HEK293 (cell line): ENCODE results near the gene WARS2.

Source experiments
- CTCF ChIA-PET: fragments of 350-600 bp; formaldehyde crosslinking; extraction: SDS; loops from one replicate; lab custom pipeline; 2021; ENCODE audit warnings: antibody characterized with exemption; lab: Yijun Ruan, JAX
- POLR2A ChIA-PET: fragments of 300-600 bp; formaldehyde crosslinking; extraction: SDS; loops from one replicate; lab custom pipeline; 2020; ENCODE audit warnings: antibody characterized with exemption, inconsistent platforms; lab: Yijun Ruan, JAX
- H3K27ac ChIP-seq: fragments of 200-500 bp; sonication (Bioruptor generic); 2 replicates; pipeline ENCODE4 v1.5.1; 2014; ENCODE audit warnings: low read depth, low read length, control low read depth, inconsistent platforms; ENCODE audit errors: extremely low read depth
- H3K36me3 ChIP-seq, 2 experiments: fragments of 200-500 bp in 1 of 2; sonication (Bioruptor generic) in 1 of 2; 1 replicate in 1 of 2; 2 replicates in 1 of 2; pipeline ENCODE4 v1.5.1; 2014 to 2017; ENCODE audit warnings: inconsistent platforms in 2 of 2, low read length in 2 of 2; ENCODE audit not compliant: control insufficient read depth in 2 of 2, insufficient read depth in 1 of 2
- H3K4me1 ChIP-seq: fragments of 200-500 bp; sonication (Bioruptor generic); 2 replicates; pipeline ENCODE4 v1.5.1; 2014; ENCODE audit warnings: mild to moderate bottlenecking, low read length, inconsistent platforms; ENCODE audit not compliant: control insufficient read depth, insufficient read depth
- H3K4me3 ChIP-seq: 2 replicates; pipeline ENCODE4 v1.5.1; 2011; ENCODE audit warnings: low read depth, mild to moderate bottlenecking, control low read depth, low read length, moderate library complexity
- H3K9me3 ChIP-seq: fragments of 200-500 bp; sonication (Bioruptor generic); 2 replicates; pipeline ENCODE4 v1.5.1; 2014; ENCODE audit warnings: low read depth, low read length, inconsistent platforms; ENCODE audit not compliant: control insufficient read depth, insufficient read depth
- ATF2 ChIP-seq: fragments of 450-650 bp; formaldehyde crosslinking; IDR thresholded peaks from 2 replicates; pipeline ENCODE4 v1.5.1; 2016; ENCODE audit warnings: missing biosample characterization, missing genetic modification characterization, low read depth
- FEZF1 ChIP-seq: fragments of 450-650 bp; formaldehyde crosslinking; IDR thresholded peaks from 2 replicates; pipeline ENCODE4 v1.5.1; 2016; ENCODE audit warnings: missing biosample characterization, missing genetic modification characterization
- KLF17 ChIP-seq: fragments of 450-650 bp; formaldehyde crosslinking; IDR thresholded peaks from 2 replicates; pipeline ENCODE4 v1.5.1; 2016; ENCODE audit warnings: missing biosample characterization, missing genetic modification characterization
- PATZ1 ChIP-seq: fragments of 450-650 bp; formaldehyde crosslinking; IDR thresholded peaks from 2 replicates; pipeline ENCODE4 v1.5.1; 2016; ENCODE audit warnings: missing biosample characterization, missing genetic modification characterization
- PRDM10 ChIP-seq: fragments of 450-650 bp; formaldehyde crosslinking; IDR thresholded peaks from 2 replicates; pipeline ENCODE4 v1.5.1; 2016; ENCODE audit warnings: missing biosample characterization, missing genetic modification characterization
- PRDM6 ChIP-seq: fragments of 450-650 bp; formaldehyde crosslinking; IDR thresholded peaks from 2 replicates; pipeline ENCODE4 v1.5.1; 2017; ENCODE audit warnings: missing biosample characterization, missing genetic modification characterization
- SP2 ChIP-seq: fragments of 450-650 bp; formaldehyde crosslinking; IDR thresholded peaks from 2 replicates; pipeline ENCODE4 v1.5.1; 2016; ENCODE audit warnings: missing biosample characterization, missing genetic modification characterization
- SP7 ChIP-seq: fragments of 450-650 bp; formaldehyde crosslinking; IDR thresholded peaks from 2 replicates; pipeline ENCODE4 v1.5.1; 2016; ENCODE audit warnings: missing biosample characterization, missing genetic modification characterization
- ZFP41 ChIP-seq: fragments of 450-650 bp; formaldehyde crosslinking; IDR thresholded peaks from 2 replicates; pipeline ENCODE4 v1.5.1; 2016; ENCODE audit warnings: missing biosample characterization, missing genetic modification characterization, borderline replicate concordance
- ZFP69B ChIP-seq: fragments of 450-650 bp; formaldehyde crosslinking; IDR thresholded peaks from 2 replicates; pipeline ENCODE4 v1.5.1; 2016; ENCODE audit warnings: missing biosample characterization, missing genetic modification characterization
- ZNF121 ChIP-seq: fragments of 450-650 bp; formaldehyde crosslinking; IDR thresholded peaks from 2 replicates; pipeline ENCODE4 v1.5.1; 2016; ENCODE audit warnings: missing biosample characterization, missing genetic modification characterization
- ZNF324 ChIP-seq: fragments of 450-650 bp; formaldehyde crosslinking; IDR thresholded peaks from 2 replicates; pipeline ENCODE4 v1.5.1; 2016; ENCODE audit warnings: missing biosample characterization, missing genetic modification characterization
- ZNF37A ChIP-seq: fragments of 450-650 bp; IDR thresholded peaks from 2 replicates; pipeline ENCODE4 v1.5.1; 2018; ENCODE audit warnings: missing biosample characterization, missing genetic modification characterization
- ZNF518A ChIP-seq: fragments of 450-650 bp; formaldehyde crosslinking; conservative IDR thresholded peaks from 2 replicates; pipeline ENCODE4 v1.5.1; 2016; ENCODE audit warnings: low read depth, missing biosample characterization, missing genetic modification characterization
- ZNF549 ChIP-seq: fragments of 450-650 bp; IDR thresholded peaks from 2 replicates; pipeline ENCODE4 v1.5.1; 2018; ENCODE audit warnings: missing biosample characterization, missing genetic modification characterization, mild to moderate bottlenecking, inconsistent platforms, moderate library complexity
- ZNF555 ChIP-seq: fragments of 450-650 bp; formaldehyde crosslinking; conservative IDR thresholded peaks from 2 replicates; pipeline ENCODE4 v1.5.1; 2017; ENCODE audit warnings: missing biosample characterization, mild to moderate bottlenecking, missing genetic modification characterization, inconsistent platforms
- ZNF660 ChIP-seq: fragments of 450-650 bp; IDR thresholded peaks from 2 replicates; pipeline ENCODE4 v1.5.1; 2018; ENCODE audit warnings: missing biosample characterization, mild to moderate bottlenecking, missing genetic modification characterization
- ZNF664 ChIP-seq: fragments of 450-650 bp; formaldehyde crosslinking; IDR thresholded peaks from 2 replicates; pipeline ENCODE4 v1.5.1; 2016; ENCODE audit warnings: missing biosample characterization, missing genetic modification characterization
- ZXDB ChIP-seq: fragments of 450-650 bp; formaldehyde crosslinking; IDR thresholded peaks from 2 replicates; pipeline ENCODE4 v1.5.1; 2016; ENCODE audit warnings: missing biosample characterization, missing genetic modification characterization

Gene WARS2

GRCh38 chr1:119188926-119189325 is 48.5 kb upstream of the WARS2 start (continued):
- no peak for TF ChIP-seq ZNF518A (tag by site-specific recombination)
- TF ChIP-seq ZNF37A = no peak
- TF ChIP-seq SP2 (tag by site-specific recombination) = no peak
- no peak for TF ChIP-seq PRDM6
- no peak for TF ChIP-seq ZFP41 (tag by site-specific recombination)
- no peak for TF ChIP-seq ZNF549 (tag by site-specific recombination)
- TF ChIP-seq ZXDB (tag by site-specific recombination) = no peak
- no peak for TF ChIP-seq ZNF121 (tag by site-specific recombination)
- TF ChIP-seq PATZ1 (tag by site-specific recombination) = no peak
- TF ChIP-seq PRDM10 (tag by site-specific recombination) = no peak
- no peak for TF ChIP-seq ZNF660 (tag by site-specific recombination)
- TF ChIP-seq ZFP69B (tag by site-specific recombination) = no peak
- TF ChIP-seq FEZF1 = no peak
- TF ChIP-seq, all 188 proteins: peak for 0

- ChIA-PET POLR2A (no interaction called here), CTCF (no interaction called here)
- TF ChIP-seq ZNF555 (no peak), KLF17 (tag by site-specific recombination) (no peak), ZNF324 (tag by site-specific recombination) (no peak), FEZF1 (no peak), ATF2 (tag by site-specific recombination) (no peak), ZXDB (tag by site-specific recombination) (no peak), SP7 (tag by site-specific recombination) (no peak), ZNF664 (no peak)
Measured at GRCh38 chr1:119187416-119187815, 47.0 kb upstream of the WARS2 start.

More at GRCh38 chr1:119187416-119187815, 47.0 kb upstream of the WARS2 start:
- no peak overlapping the region for H3K27ac ChIP-seq
- H3K4me1 ChIP-seq = no peaks in the 10 kb centered on the region
- H3K36me3 ChIP-seq = peaks cover 0 to 5% of the 10 kb centered on the region in 2 experiments; a peak in 1 of 3 replicates
- H3K4me3 ChIP-seq = no peak overlapping the region
- no peaks in the 10 kb centered on the region for H3K9me3 ChIP-seq
